Liver (tissue), 9 donors: ENCODE data around the gene TGM2. TPM values are rescaled to one million over a fixed set of nuclear protein-coding genes. Genes with fewer than 3 reads are reported as not detected.

Experiments used
- DNase-seq: peaks from one replicate; pipeline ENCODE4 v3.0.0-alpha.2; 2017; ENCODE audit warnings: low spot score
- H3K27ac ChIP-seq, 2 donors: one replicate each; pipeline ENCODE4 v1.7.0; 2013; ENCODE audit warnings: inconsistent platforms in 2 of 2, low read length in 2 of 2, control low read depth in 1 of 2, low read depth in 1 of 2, mild to moderate bottlenecking in 1 of 2
- H3K27me3 ChIP-seq, 4 donors: one replicate each; pipeline versions ENCODE4 v1.6.1 to v1.7.0; 2013; ENCODE audit warnings: low read length in 3 of 4, inconsistent platforms in 1 of 4, mild to moderate bottlenecking in 1 of 4, moderate library complexity in 1 of 4; ENCODE audit not compliant: control insufficient read depth in 4 of 4, insufficient read depth in 4 of 4
- H3K36me3 ChIP-seq, 4 donors: one replicate each; pipeline versions ENCODE4 v1.6.1 to v1.7.0; 2013; ENCODE audit warnings: low read length in 3 of 4, mild to moderate bottlenecking in 3 of 4, low read depth in 1 of 4, moderate library complexity in 1 of 4; ENCODE audit not compliant: control insufficient read depth in 4 of 4, insufficient read depth in 3 of 4
- H3K4me1 ChIP-seq, 4 donors: one replicate each; pipeline versions ENCODE4 v1.6.1 to v1.7.0; 2013; ENCODE audit warnings: low read length in 3 of 4, mild to moderate bottlenecking in 3 of 4, moderate library complexity in 1 of 4; ENCODE audit not compliant: control insufficient read depth in 4 of 4, insufficient read depth in 4 of 4
- H3K4me3 ChIP-seq, 3 donors: one replicate each; pipeline versions ENCODE4 v1.6.1 to v1.7.0; 2013; ENCODE audit warnings: low read length in 3 of 3, control low read depth in 1 of 3, low read depth in 1 of 3, mild to moderate bottlenecking in 1 of 3
- H3K9ac ChIP-seq, 2 donors: one replicate each; pipeline ENCODE4 v1.7.0; 2013; ENCODE audit warnings: low read length in 2 of 2, mild to moderate bottlenecking in 2 of 2, moderate library complexity in 2 of 2, control low read depth in 1 of 2, low read depth in 1 of 2
- H3K9me3 ChIP-seq, 4 donors: one replicate each; pipeline versions ENCODE4 v1.6.1 to v1.7.0; 2013; ENCODE audit warnings: low read length in 3 of 4; ENCODE audit not compliant: control insufficient read depth in 4 of 4
- ATF3 ChIP-seq: IDR thresholded peaks from 2 replicates; pipeline ENCODE4 v1.6.1; 2016; ENCODE audit warnings: antibody characterized with exemption
- EGR1 ChIP-seq, 2 donors: IDR thresholded peaks; 2 replicates each; pipeline ENCODE4 v1.6.1; 2016 to 2018; ENCODE audit warnings: antibody characterized with exemption in 2 of 2, low read depth in 2 of 2
- FOXA1 ChIP-seq: IDR thresholded peaks from 2 replicates; pipeline ENCODE4 v1.6.1; 2016; ENCODE audit warnings: antibody characterized with exemption
- FOXA2 ChIP-seq: IDR thresholded peaks from 2 replicates; pipeline ENCODE4 v1.6.1; 2016; ENCODE audit warnings: antibody characterized with exemption
- GABPA ChIP-seq, 2 donors: IDR thresholded peaks in 1 of 2; conservative IDR thresholded peaks in 1 of 2; 2 replicates each; pipeline ENCODE4 v1.6.1; 2016; ENCODE audit warnings: antibody characterized with exemption in 2 of 2, mild to moderate bottlenecking in 1 of 2, moderate library complexity in 1 of 2
- HNF4A ChIP-seq, 2 donors: conservative IDR thresholded peaks; 2 replicates each; pipeline ENCODE4 v1.6.1; 2016; ENCODE audit warnings: antibody characterized with exemption in 2 of 2, mild to moderate bottlenecking in 2 of 2
- HNF4G ChIP-seq: IDR thresholded peaks from 2 replicates; pipeline ENCODE4 v1.6.1; 2016; ENCODE audit warnings: antibody characterized with exemption
- JUND ChIP-seq, 2 donors: IDR thresholded peaks; 2 replicates each; pipeline ENCODE4 v1.6.1; 2016; ENCODE audit warnings: antibody characterized with exemption in 2 of 2
- NR2F2 ChIP-seq: IDR thresholded peaks from 2 replicates; pipeline ENCODE4 v1.6.1; 2016; ENCODE audit warnings: antibody characterized with exemption
- RAD21 ChIP-seq, 2 donors: IDR thresholded peaks; 2 replicates each; pipeline ENCODE4 v1.6.1; 2016; ENCODE audit warnings: antibody characterized with exemption in 2 of 2, mild to moderate bottlenecking in 2 of 2
- RXRA ChIP-seq, 2 donors: IDR thresholded peaks; 2 replicates each; pipeline ENCODE4 v1.6.1; 2017 to 2018; ENCODE audit warnings: antibody characterized with exemption in 2 of 2, mild to moderate bottlenecking in 1 of 2
- SP1 ChIP-seq: IDR thresholded peaks from 2 replicates; pipeline ENCODE4 v1.6.1; 2018; ENCODE audit warnings: antibody characterized with exemption, mild to moderate bottlenecking
- TAF1 ChIP-seq: conservative IDR thresholded peaks from 2 replicates; pipeline ENCODE4 v1.6.1; 2016; ENCODE audit warnings: antibody characterized with exemption, mild to moderate bottlenecking
- YY1 ChIP-seq: IDR thresholded peaks from 2 replicates; pipeline ENCODE4 v1.6.1; 2016; ENCODE audit warnings: antibody characterized with exemption, mild to moderate bottlenecking
- WGBS: extraction: QIAGEN DNeasy Blood & Tissue Kit; methylation state at CpG from one replicate; pipeline ENCODE4 v1.1.7; 2013; 5-methylcytosine and 5-hydroxymethylcytosine counted together
- polyA plus RNA-seq, 2 donors: library from polyadenylated mRNA; stranded (reverse) in 1 of 2; unstranded in 1 of 2; fragments of 200-250 nt in 1 of 2; fragments of >200 nt in 1 of 2; fragmentation: Nextera tagmentation in 1 of 2; extraction: Ambion mirVana in 1 of 2; gene quantifications; one replicate each; pipeline versions ENCODE4 v1.2.1 to v1.2.3, GENCODE V29; 2013 to 2015
- total RNA-seq, 2 donors: library from RNA; depleted of rRNA; stranded (reverse); fragments of >200 nt; gene quantifications; one replicate each; pipeline ENCODE4 v1.2.3, GENCODE V29; 2014
- TF ChIP-seq, protein P1 (sequence below): IDR thresholded peaks from 2 replicates; pipeline ENCODE4 v1.6.1; 2016; ENCODE audit warnings: antibody characterized with exemption
- TF ChIP-seq, protein P2 (sequence below): fragments of 150-350 bp; IDR thresholded peaks from 2 replicates; pipeline ENCODE4 v1.5.1; 2017; ENCODE audit warnings: improper control_type of control experiment, low read depth, low read length; ENCODE audit not compliant: missing input control
- TF ChIP-seq, protein P3 (sequence below): IDR thresholded peaks from 2 replicates; pipeline ENCODE4 v1.6.1; 2016; ENCODE audit warnings: antibody characterized with exemption, mild to moderate bottlenecking
- donor health status: healthy.
- donor health status: healthy.
- donor health status: healthy.
- donor health status: healthy.
- donor health status: healthy.

TGM2 gene
- total and polyA plus RNA-seq, 4 donors = 106 to 375 (median 190) TPM

- TF ChIP-seq TAF1 = no peak
- peak; percentile 48 for TF ChIP-seq NR2F2
- H3K27me3 ChIP-seq = no peaks in the 10 kb centered on the region
- DNase-seq = no peak
- H3K4me3 ChIP-seq = no peak overlapping the region
- no peaks in the 10 kb centered on the region for H3K9me3 ChIP-seq
- H3K9ac ChIP-seq = no peak overlapping the region
- H3K4me1 ChIP-seq = peaks cover 0 to 3% (median 0%) of the 10 kb centered on the region in 4 donors
- H3K36me3 ChIP-seq = peaks cover 25 to 99% (median 71%) of the 10 kb centered on the region in 4 donors
- peak overlapping the region in 1 of 2 donors; percentile 2 for H3K27ac ChIP-seq
- WGBS = 64% methylated on average over 9 of the region's 9 CpGs
Measured at GRCh38 chr20:38134427-38135270, 30.4 kb downstream of the TGM2 start.

- Histone ChIP-seq H3K27me3 (no peaks in the 10 kb centered on the region), H3K9me3 (no peaks in the 10 kb centered on the region), H3K9ac (no peak overlapping the region), H3K27ac (peak overlapping the region in 1 of 2 donors; percentile 2), H3K4me3 (no peak overlapping the region), H3K36me3 (peaks cover 21 to 98% (median 69%) of the 10 kb centered on the region in 4 donors), H3K4me1 (peaks cover 0 to 4% (median 0%) of the 10 kb centered on the region in 4 donors)
- TF ChIP-seq HNF4A (conservative IDR thresholded peaks at IDR 0.05) (no peak), ATF3 (no peak), SP1 (no peak), FOXA1 (no peak), FOXA2 (no peak), JUND (IDR thresholded peaks at IDR 0.05) (no peak)
- no peak for DNase-seq
- WGBS = 90% methylated on average over 10 of the region's 10 CpGs
Measured at GRCh38 chr20:38133680-38134426, 31.2 kb downstream of the TGM2 start.

DNA sequence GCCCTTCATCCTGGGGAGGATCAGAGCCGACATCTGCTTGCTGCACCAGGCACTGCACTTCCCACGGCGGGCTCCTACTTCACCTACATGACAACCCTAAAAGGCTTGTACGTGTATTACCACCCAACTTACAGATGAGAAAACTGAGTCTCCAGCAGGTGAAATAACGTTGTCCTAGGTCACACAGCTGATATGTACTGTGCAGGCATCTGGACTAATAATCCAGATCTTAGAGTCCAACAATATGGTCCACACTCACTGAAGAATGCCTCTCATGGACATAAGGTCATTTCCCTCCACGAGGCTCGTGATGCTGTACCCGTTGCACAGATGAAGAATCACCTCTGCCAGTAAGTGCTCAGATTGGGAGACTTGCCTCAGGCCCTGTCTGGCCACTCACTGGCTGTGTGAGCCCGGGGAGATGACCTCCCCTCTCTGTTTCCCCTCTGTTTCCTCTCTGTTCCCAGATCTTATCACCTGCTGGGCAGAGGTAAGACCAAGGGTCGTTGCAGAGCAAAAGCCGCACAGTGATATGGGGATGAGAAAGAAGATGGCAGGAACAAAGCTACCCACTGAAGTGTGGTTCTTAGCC, 32.1 kb downstream of the TGM2 start:
- no peak overlapping the region for H3K27ac ChIP-seq
- no peak overlapping the region for H3K9ac ChIP-seq
- peaks cover 13 to 95% (median 62%) of the 10 kb centered on the region in 4 donors for H3K36me3 ChIP-seq
- WGBS = 86% methylated on average over 11 of the region's 11 CpGs
- no peaks in the 10 kb centered on the region for H3K27me3 ChIP-seq
- no peak for DNase-seq
- no peak overlapping the region for H3K4me3 ChIP-seq
- H3K9me3 ChIP-seq = no peaks in the 10 kb centered on the region
- peaks cover 0 to 7% (median 0%) of the 10 kb centered on the region in 4 donors for H3K4me1 ChIP-seq
- TF ChIP-seq, protein P1, sequence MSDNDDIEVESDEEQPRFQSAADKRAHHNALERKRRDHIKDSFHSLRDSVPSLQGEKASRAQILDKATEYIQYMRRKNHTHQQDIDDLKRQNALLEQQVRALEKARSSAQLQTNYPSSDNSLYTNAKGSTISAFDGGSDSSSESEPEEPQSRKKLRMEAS = no peak
- TF ChIP-seq TAF1 (no peak), NR2F2 (no peak), EGR1 (IDR thresholded peaks at IDR 0.05; ENCODE audit: low read depth in 2 of 2) (no peak), RAD21 (IDR thresholded peaks at IDR 0.05) (no peak), FOXA1 (no peak), GABPA (IDR thresholded peaks at IDR 0.05 in 1 of 2, conservative IDR thresholded peaks at IDR 0.05 in 1 of 2) (no peak), HNF4G (no peak), JUND (IDR thresholded peaks at IDR 0.05) (no peak), YY1 (no peak), FOXA2 (no peak), HNF4A (conservative IDR thresholded peaks at IDR 0.05) (no peak), ATF3 (no peak), RXRA (IDR thresholded peaks at IDR 0.05) (no peak), SP1 (no peak)
- TF ChIP-seq, protein P2, sequence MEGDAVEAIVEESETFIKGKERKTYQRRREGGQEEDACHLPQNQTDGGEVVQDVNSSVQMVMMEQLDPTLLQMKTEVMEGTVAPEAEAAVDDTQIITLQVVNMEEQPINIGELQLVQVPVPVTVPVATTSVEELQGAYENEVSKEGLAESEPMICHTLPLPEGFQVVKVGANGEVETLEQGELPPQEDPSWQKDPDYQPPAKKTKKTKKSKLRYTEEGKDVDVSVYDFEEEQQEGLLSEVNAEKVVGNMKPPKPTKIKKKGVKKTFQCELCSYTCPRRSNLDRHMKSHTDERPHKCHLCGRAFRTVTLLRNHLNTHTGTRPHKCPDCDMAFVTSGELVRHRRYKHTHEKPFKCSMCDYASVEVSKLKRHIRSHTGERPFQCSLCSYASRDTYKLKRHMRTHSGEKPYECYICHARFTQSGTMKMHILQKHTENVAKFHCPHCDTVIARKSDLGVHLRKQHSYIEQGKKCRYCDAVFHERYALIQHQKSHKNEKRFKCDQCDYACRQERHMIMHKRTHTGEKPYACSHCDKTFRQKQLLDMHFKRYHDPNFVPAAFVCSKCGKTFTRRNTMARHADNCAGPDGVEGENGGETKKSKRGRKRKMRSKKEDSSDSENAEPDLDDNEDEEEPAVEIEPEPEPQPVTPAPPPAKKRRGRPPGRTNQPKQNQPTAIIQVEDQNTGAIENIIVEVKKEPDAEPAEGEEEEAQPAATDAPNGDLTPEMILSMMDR = no peak
- TF ChIP-seq, protein P3, sequence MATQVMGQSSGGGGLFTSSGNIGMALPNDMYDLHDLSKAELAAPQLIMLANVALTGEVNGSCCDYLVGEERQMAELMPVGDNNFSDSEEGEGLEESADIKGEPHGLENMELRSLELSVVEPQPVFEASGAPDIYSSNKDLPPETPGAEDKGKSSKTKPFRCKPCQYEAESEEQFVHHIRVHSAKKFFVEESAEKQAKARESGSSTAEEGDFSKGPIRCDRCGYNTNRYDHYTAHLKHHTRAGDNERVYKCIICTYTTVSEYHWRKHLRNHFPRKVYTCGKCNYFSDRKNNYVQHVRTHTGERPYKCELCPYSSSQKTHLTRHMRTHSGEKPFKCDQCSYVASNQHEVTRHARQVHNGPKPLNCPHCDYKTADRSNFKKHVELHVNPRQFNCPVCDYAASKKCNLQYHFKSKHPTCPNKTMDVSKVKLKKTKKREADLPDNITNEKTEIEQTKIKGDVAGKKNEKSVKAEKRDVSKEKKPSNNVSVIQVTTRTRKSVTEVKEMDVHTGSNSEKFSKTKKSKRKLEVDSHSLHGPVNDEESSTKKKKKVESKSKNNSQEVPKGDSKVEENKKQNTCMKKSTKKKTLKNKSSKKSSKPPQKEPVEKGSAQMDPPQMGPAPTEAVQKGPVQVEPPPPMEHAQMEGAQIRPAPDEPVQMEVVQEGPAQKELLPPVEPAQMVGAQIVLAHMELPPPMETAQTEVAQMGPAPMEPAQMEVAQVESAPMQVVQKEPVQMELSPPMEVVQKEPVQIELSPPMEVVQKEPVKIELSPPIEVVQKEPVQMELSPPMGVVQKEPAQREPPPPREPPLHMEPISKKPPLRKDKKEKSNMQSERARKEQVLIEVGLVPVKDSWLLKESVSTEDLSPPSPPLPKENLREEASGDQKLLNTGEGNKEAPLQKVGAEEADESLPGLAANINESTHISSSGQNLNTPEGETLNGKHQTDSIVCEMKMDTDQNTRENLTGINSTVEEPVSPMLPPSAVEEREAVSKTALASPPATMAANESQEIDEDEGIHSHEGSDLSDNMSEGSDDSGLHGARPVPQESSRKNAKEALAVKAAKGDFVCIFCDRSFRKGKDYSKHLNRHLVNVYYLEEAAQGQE = no peak
